ENCODE results near the gene LSAMP. TPM values are rescaled to one million over a fixed set of nuclear protein-coding genes. Genes with fewer than 3 reads are reported as not detected.
A peak's percentile ranks its signal among the peaks of the same experiment; 100 is the strongest.

Gene LSAMP
- total and polyA plus RNA-seq, 2 experiments from 2014 or later: 2.0 to 2.9 TPM

GRCh38 chr3:116034794-116035193 lies 410.5 kb downstream of the LSAMP start:
- H3K4me3 ChIP-seq: no peak overlapping the region
- no peaks in the 10 kb centered on the region for H3K27me3 ChIP-seq (ENCODE audit: insufficient read depth)
- H3F3A ChIP-seq (replicated peaks; ENCODE audit: low read depth): no peaks in the 10 kb centered on the region
- peaks cover 4% of the 10 kb centered on the region for H3K9me2 ChIP-seq (ENCODE audit: insufficient read depth)
- H3K27me3 Mint-ChIP-seq (ENCODE audit: insufficient read depth, low read depth, poor library complexity): no peaks in the 10 kb centered on the region
- TF ChIP-seq STAT1 (IDR thresholded peaks at IDR 0.05; ENCODE audit: unreplicated experiment): no peak
- no peak for TF ChIP-seq CTCF (conservative IDR thresholded peaks at IDR 0.05; ENCODE audit: low read depth in 2 of 2)
- TF ChIP-seq ZNF114 (CRISPR knock-in tag; IDR thresholded peaks at IDR 0.05): no peak
- no peak for TF ChIP-seq REST (IDR thresholded peaks at IDR 0.05; ENCODE audit: unreplicated experiment)
- TF ChIP-seq NANOG (IDR thresholded peaks at IDR 0.05; ENCODE audit: borderline replicate concordance): no peak
- no peak for TF ChIP-seq ETS1 (IDR thresholded peaks at IDR 0.05)
- no peak for TF ChIP-seq EZH2 (IDR thresholded peaks at IDR 0.05; ENCODE audit: low read depth, unreplicated experiment)
- no peak for TF ChIP-seq ZNF462 (CRISPR knock-in tag; IDR thresholded peaks at IDR 0.05)
- TF ChIP-seq ZNF331 (CRISPR knock-in tag; IDR thresholded peaks at IDR 0.05; ENCODE audit: low read depth): no peak
- no peak for TF ChIP-seq EZH2phosphoT487 (IDR thresholded peaks at IDR 0.05; ENCODE audit: unreplicated experiment)
- TF ChIP-seq JUNB (IDR thresholded peaks at IDR 0.05; ENCODE audit: unreplicated experiment): no peak
- no peak for TF ChIP-seq CREB1 (CRISPR knock-in tag; IDR thresholded peaks at IDR 0.05; ENCODE audit: low read depth)
- TF ChIP-seq POLR2AphosphoS5 (IDR thresholded peaks at IDR 0.05; ENCODE audit: low read depth): no peak
- H3K79me2 ChIP-seq (replicated peaks; ENCODE audit: insufficient read depth): no peaks in the 10 kb centered on the region
- no peak overlapping the region for H3K27ac ChIP-seq (ENCODE audit: low read depth)
- H3K27ac Mint-ChIP-seq: no peak overlapping the region
- peaks cover 18% of the 10 kb centered on the region; the same call in 1 of the 2 replicates for H3K4me1 ChIP-seq (ENCODE audit: insufficient read depth)
- H3K36me3 Mint-ChIP-seq (ENCODE audit: low read depth): no peaks in the 10 kb centered on the region
- no peaks in the 10 kb centered on the region for H3K36me3 ChIP-seq (ENCODE audit: insufficient read depth)
- no peak overlapping the region for H3K4me2 ChIP-seq
- H4K20me1 ChIP-seq (replicated peaks; ENCODE audit: insufficient read depth): no peaks in the 10 kb centered on the region
- H3K4me3 Mint-ChIP-seq: no peak overlapping the region
- H3K9me3 Mint-ChIP-seq: no peaks in the 10 kb centered on the region
- H3K4me1 Mint-ChIP-seq: peaks cover 37% of the 10 kb centered on the region
- peak; percentile 52 for ATAC-seq
- no peak for DNase-seq (ENCODE audit: low spot score)
- H2AFZ ChIP-seq: no peak overlapping the region
